Activated naive CD8-positive, alpha-beta T cell (primary cell): ENCODE measurements around the gene XCR1.

ENCODE experiments used
- H3K27ac Mint-ChIP-seq: one replicate; pipeline ENCODE4 v1.8.0; 2021; ENCODE audit warnings: mixed read lengths
- H3K27me3 Mint-ChIP-seq: one replicate; pipeline ENCODE4 v1.8.0; 2021; ENCODE audit warnings: mixed read lengths
- H3K36me3 Mint-ChIP-seq: one replicate; pipeline ENCODE4 v1.8.0; 2021; ENCODE audit warnings: mixed read lengths
- H3K4me1 Mint-ChIP-seq: one replicate; pipeline ENCODE4 v1.8.0; 2021; ENCODE audit warnings: low read depth, mixed read lengths
- H3K4me3 Mint-ChIP-seq: one replicate; pipeline ENCODE4 v1.8.0; 2021; ENCODE audit warnings: mild to moderate bottlenecking, mixed read lengths
- H3K9me3 Mint-ChIP-seq: one replicate; pipeline ENCODE4 v1.8.0; 2021; ENCODE audit warnings: low read depth, mixed read lengths

The XCR1 gene

DNA sequence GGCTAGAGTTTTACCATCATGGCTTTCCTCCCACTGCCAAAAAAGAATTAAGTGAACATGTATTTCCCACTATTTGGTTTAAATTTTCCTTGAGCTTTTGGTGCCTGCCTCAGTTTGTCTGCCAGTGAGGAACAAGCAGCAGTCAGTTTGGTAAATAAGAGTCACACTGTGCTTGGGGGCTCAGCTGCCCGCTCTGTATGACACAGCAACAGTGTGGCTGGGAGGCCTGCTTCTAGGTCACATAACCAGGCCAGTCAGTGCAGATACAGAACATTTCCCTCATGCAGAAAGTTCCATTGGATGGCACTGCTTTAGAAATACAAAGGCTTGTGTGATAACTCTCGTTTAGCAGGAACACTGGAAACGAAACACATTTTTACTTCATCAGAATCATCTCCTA lies 57.3 kb downstream of the XCR1 start:
- Mint-ChIP-seq H3K9me3 (no peaks in the 10 kb centered on the region), H3K4me3 (no peak overlapping the region), H3K4me1 (peaks cover 40% of the 10 kb centered on the region), H3K27ac (no peak overlapping the region), H3K27me3 (no peaks in the 10 kb centered on the region), H3K36me3 (peaks cover 23% of the 10 kb centered on the region)

- no peaks in the 10 kb centered on the region for H3K9me3 Mint-ChIP-seq
- no peaks in the 10 kb centered on the region for H3K27me3 Mint-ChIP-seq
- no peak overlapping the region for H3K4me3 Mint-ChIP-seq
- H3K27ac Mint-ChIP-seq: no peak overlapping the region
- peaks cover 23% of the 10 kb centered on the region for H3K36me3 Mint-ChIP-seq
- peaks cover 39% of the 10 kb centered on the region for H3K4me1 Mint-ChIP-seq
Observed at GRCh38 chr3:45969116-45969515, 58.2 kb downstream of the XCR1 start.

DNA sequence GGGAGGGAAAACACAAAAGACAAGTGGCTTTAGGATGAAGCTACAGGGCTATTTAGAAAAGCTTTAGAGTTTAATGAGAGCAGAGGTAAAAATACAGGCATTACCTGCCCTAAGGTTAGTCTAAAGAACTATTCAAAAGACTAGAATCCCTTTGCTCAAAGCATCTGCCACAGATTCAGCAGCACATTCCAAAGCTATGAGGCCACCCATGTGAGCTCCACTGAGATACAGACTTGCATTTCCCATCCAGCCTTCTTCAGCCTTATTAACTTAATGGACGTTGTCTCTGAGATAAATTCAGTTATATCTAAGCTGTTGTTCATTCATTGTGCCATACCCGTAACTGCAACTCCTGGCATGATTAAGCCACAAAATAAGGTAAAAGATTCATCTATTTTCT lies 58.6 kb downstream of the XCR1 start:
- H3K27me3 Mint-ChIP-seq: no peaks in the 10 kb centered on the region
- no peak overlapping the region for H3K27ac Mint-ChIP-seq
- H3K4me1 Mint-ChIP-seq: peaks cover 43% of the 10 kb centered on the region
- H3K9me3 Mint-ChIP-seq: no peaks in the 10 kb centered on the region
- H3K36me3 Mint-ChIP-seq: peaks cover 27% of the 10 kb centered on the region
- no peak overlapping the region for H3K4me3 Mint-ChIP-seq

- no peaks in the 10 kb centered on the region for H3K9me3 Mint-ChIP-seq
- H3K27me3 Mint-ChIP-seq: no peaks in the 10 kb centered on the region
- H3K4me3 Mint-ChIP-seq: no peak overlapping the region
- peaks cover 47% of the 10 kb centered on the region for H3K4me1 Mint-ChIP-seq
- no peak overlapping the region for H3K27ac Mint-ChIP-seq
- H3K36me3 Mint-ChIP-seq: peaks cover 26% of the 10 kb centered on the region
Observed at GRCh38 chr3:45968149-45968548, 59.1 kb downstream of the XCR1 start.

- peaks cover 49% of the 10 kb centered on the region for H3K4me1 Mint-ChIP-seq
- H3K27me3 Mint-ChIP-seq: no peaks in the 10 kb centered on the region
- no peak overlapping the region for H3K27ac Mint-ChIP-seq
- no peak overlapping the region for H3K4me3 Mint-ChIP-seq
- H3K36me3 Mint-ChIP-seq: peaks cover 27% of the 10 kb centered on the region
- H3K9me3 Mint-ChIP-seq: no peaks in the 10 kb centered on the region
Observed at GRCh38 chr3:45967724-45968123, 59.6 kb downstream of the XCR1 start.
